ENCODE measurements around the gene TSHZ2. TPM values are rescaled to one million over a fixed set of nuclear protein-coding genes. Genes with fewer than 3 reads are reported as not detected.
A peak's percentile ranks its signal among the peaks of the same experiment; 100 is the strongest.

Gene TSHZ2
- total RNA-seq, 1 experiment from 2014 or later, result 2.3 TPM

GRCh38 chr20:53028337-53029007 lies 56.3 kb downstream of the TSHZ2 start:
- Mint-ChIP-seq H3K36me3 (ENCODE audit: insufficient read depth, unreplicated experiment) (no peaks in the 10 kb centered on the region), H3K9me3 (ENCODE audit: unreplicated experiment) (no peaks in the 10 kb centered on the region), H3K27ac (ENCODE audit: low read depth, unreplicated experiment) (peak overlapping the region; percentile 63), H3K27me3 (ENCODE audit: insufficient read depth, unreplicated experiment) (no peaks in the 10 kb centered on the region), H3K4me1 (ENCODE audit: insufficient read depth, unreplicated experiment) (peaks cover 21% of the 10 kb centered on the region), H3K4me3 (ENCODE audit: unreplicated experiment) (no peak overlapping the region)
- intact Hi-C loops (cut with micrococcal nuclease), result no loop called here
- no TSS peak for BruUV-seq (replicated peaks)
- TF ChIP-seq CTCF (IDR thresholded peaks at IDR 0.05; ENCODE audit: unreplicated experiment), result no peak
- DNase-seq (ENCODE audit: unreplicated experiment), result peak; percentile 26
- ChIA-PET CTCF (interaction anchor here (0.7 to 0.8 kb wide), 2 partner anchors 8 to 716 kb away, joined by 3 to 4 read pairs; no protein-coding TSS in a partner anchor), POLR2A (no interaction called here)

- BruUV-seq (replicated peaks), result no TSS peak
- no peak for TF ChIP-seq CTCF (IDR thresholded peaks at IDR 0.05; ENCODE audit: unreplicated experiment)
Measured at GRCh38 chr20:53030061-53030460, 57.9 kb downstream of the TSHZ2 start.

GRCh38 chr20:53032046-53032445 lies 59.9 kb downstream of the TSHZ2 start:
- CTCF ChIA-PET, result interaction anchor here (0.8 to 1.5 kb wide), 4 partner anchors 13 to 284 kb away, joined by 4 to 10 read pairs (median 4); no protein-coding TSS in a partner anchor

More at GRCh38 chr20:53030061-53030460, 57.9 kb downstream of the TSHZ2 start:
- Mint-ChIP-seq H3K27ac (ENCODE audit: low read depth, unreplicated experiment) (no peak overlapping the region), H3K4me1 (ENCODE audit: insufficient read depth, unreplicated experiment) (peaks cover 21% of the 10 kb centered on the region), H3K27me3 (ENCODE audit: insufficient read depth, unreplicated experiment) (no peaks in the 10 kb centered on the region), H3K9me3 (ENCODE audit: unreplicated experiment) (no peaks in the 10 kb centered on the region), H3K4me3 (ENCODE audit: unreplicated experiment) (no peak overlapping the region), H3K36me3 (ENCODE audit: insufficient read depth, unreplicated experiment) (no peaks in the 10 kb centered on the region)
- intact Hi-C loops (cut with micrococcal nuclease), result no loop called here
- POLR2A ChIA-PET, result interaction anchor here (1.1 kb wide), 1 partner anchor 195 kb away, joined by 3 read pairs; no protein-coding TSS in a partner anchor
- no peak for DNase-seq (ENCODE audit: unreplicated experiment)
- CTCF ChIA-PET, result interaction anchor here (0.6 to 0.7 kb wide), 2 partner anchors 179 to 1170 kb away, joined by 3 read pairs; no protein-coding TSS in a partner anchor

More at GRCh38 chr20:53032046-53032445, 59.9 kb downstream of the TSHZ2 start:
- H3K36me3 Mint-ChIP-seq (ENCODE audit: insufficient read depth, unreplicated experiment), result no peaks in the 10 kb centered on the region
- H3K27ac Mint-ChIP-seq (ENCODE audit: low read depth, unreplicated experiment), result peak overlapping the region; percentile 88
- no peak for DNase-seq (ENCODE audit: unreplicated experiment)
- H3K4me1 Mint-ChIP-seq (ENCODE audit: insufficient read depth, unreplicated experiment), result peaks cover 25% of the 10 kb centered on the region
- H3K4me3 Mint-ChIP-seq (ENCODE audit: unreplicated experiment), result no peak overlapping the region
- no peaks in the 10 kb centered on the region for H3K27me3 Mint-ChIP-seq (ENCODE audit: insufficient read depth, unreplicated experiment)
- POLR2A ChIA-PET, result interaction anchor here (0.5 to 2.2 kb wide), 10 partner anchors 10 to 167 kb away, joined by 3 to 9 read pairs (median 4); no protein-coding TSS in a partner anchor
- BruUV-seq (replicated peaks), result no TSS peak
- no peaks in the 10 kb centered on the region for H3K9me3 Mint-ChIP-seq (ENCODE audit: unreplicated experiment)
- no peak for TF ChIP-seq CTCF (IDR thresholded peaks at IDR 0.05; ENCODE audit: unreplicated experiment)
- intact Hi-C loops (cut with micrococcal nuclease), result loop anchor here (1.0 kb wide), 1 partner anchor 50 kb away; no protein-coding TSS in a partner anchor
